ENCODE data around the gene FOXN3. TPM values are rescaled to one million over a fixed set of nuclear protein-coding genes. Genes with fewer than 3 reads are reported as not detected.

Gene FOXN3
- total RNA-seq, 2 experiments from 2014 or later, result 124 to 127 TPM

DNA sequence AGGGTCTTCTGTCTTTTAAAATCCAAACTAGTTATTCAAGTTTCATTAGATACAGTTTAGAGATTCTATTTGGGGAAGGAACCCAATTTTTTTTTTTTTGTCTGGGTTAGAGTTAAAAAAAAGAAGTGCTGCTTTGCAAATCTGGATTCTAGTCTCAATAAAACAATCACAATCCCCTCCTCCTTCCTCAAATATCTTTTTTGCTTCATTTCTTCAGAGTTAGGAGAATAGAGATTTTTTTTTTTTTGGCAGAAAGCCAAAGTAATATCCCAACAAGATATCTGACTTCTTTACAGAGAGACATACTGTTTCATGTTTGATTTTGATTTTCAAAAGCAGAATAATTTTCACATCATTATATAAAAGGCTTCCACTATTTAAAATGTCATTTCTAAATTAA is 201.9 kb downstream of the FOXN3 start:
- intact Hi-C loops (cut with DNase I, micrococcal nuclease), result no loop called here
- Histone ChIP-seq H3K27ac (ENCODE audit: low read depth in 1 of 2, low read length in 2 of 2) (no peak overlapping the region), H3K36me3 (ENCODE audit: insufficient read depth, low read length) (peaks cover 12% of the 10 kb centered on the region), H3K4me3 (ENCODE audit: low read length) (no peak overlapping the region), H3K9me3 (ENCODE audit: control insufficient read depth in 1 of 2, insufficient read depth in 1 of 2, low read length in 2 of 2) (no peaks in the 10 kb centered on the region), H3K4me1 (ENCODE audit: insufficient read depth, low read length) (peaks cover 3% of the 10 kb centered on the region), H3K27me3 (ENCODE audit: control insufficient read depth in 1 of 2, insufficient read depth in 2 of 2, low read length in 2 of 2) (no peaks in the 10 kb centered on the region)
- H3K9me3 Mint-ChIP-seq, result no peaks in the 10 kb centered on the region
- TF ChIP-seq, protein P1, sequence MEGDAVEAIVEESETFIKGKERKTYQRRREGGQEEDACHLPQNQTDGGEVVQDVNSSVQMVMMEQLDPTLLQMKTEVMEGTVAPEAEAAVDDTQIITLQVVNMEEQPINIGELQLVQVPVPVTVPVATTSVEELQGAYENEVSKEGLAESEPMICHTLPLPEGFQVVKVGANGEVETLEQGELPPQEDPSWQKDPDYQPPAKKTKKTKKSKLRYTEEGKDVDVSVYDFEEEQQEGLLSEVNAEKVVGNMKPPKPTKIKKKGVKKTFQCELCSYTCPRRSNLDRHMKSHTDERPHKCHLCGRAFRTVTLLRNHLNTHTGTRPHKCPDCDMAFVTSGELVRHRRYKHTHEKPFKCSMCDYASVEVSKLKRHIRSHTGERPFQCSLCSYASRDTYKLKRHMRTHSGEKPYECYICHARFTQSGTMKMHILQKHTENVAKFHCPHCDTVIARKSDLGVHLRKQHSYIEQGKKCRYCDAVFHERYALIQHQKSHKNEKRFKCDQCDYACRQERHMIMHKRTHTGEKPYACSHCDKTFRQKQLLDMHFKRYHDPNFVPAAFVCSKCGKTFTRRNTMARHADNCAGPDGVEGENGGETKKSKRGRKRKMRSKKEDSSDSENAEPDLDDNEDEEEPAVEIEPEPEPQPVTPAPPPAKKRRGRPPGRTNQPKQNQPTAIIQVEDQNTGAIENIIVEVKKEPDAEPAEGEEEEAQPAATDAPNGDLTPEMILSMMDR (IDR thresholded peaks at IDR 0.05), result no peak
- H3K4me3 Mint-ChIP-seq, result no peak overlapping the region
- DNase-seq (no peak), ATAC-seq (ENCODE audit: poor library complexity) (no peak)
- H3K36me3 Mint-ChIP-seq (ENCODE audit: low read depth), result peaks cover 35% of the 10 kb centered on the region
- no peaks in the 10 kb centered on the region for H3K27me3 Mint-ChIP-seq
- ChIA-PET CTCF (no interaction called here), POLR2A (no interaction called here)
- H3K4me1 Mint-ChIP-seq (ENCODE audit: low read depth), result peaks cover 26% of the 10 kb centered on the region
- H3K27ac Mint-ChIP-seq, result no peak overlapping the region

DNA sequence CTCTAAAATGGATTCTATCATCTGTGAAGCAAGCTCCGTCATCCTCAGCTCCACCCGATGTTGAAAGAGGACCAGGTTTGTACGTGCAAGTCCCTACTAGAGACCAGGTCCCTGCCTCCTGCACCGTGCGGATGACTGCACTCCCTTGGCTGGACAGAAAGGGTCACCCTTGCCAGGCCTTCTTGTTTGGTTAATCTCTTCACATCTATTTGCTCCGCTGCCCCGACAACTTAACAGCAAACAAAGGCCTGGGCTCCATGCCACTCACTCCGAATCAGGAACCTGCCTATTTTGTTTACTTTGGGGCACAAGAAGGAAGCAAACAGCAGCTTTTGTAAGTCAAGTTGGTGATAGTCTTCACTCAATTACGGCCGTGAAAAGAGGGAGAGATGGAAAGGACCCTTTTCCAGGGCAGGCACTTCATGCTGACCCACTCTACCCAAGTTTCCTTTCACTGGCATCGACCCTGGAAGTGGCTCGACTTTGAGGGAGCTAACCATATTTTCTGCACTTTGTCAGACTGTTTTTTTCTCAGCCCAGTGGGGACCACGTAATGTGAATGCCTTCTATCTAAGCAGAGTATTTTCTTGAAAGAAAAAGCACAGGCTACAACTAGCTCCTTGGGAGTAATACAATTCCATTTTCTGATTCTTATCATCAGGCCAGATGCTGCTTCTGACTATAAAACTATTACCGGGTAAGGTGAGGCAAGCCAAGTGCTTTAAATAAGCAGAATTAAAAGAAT is 202.6 kb downstream of the FOXN3 start:
- H3K4me3 ChIP-seq (ENCODE audit: low read length), result no peak overlapping the region
- ChIA-PET POLR2A (no interaction called here), CTCF (interaction anchor here (0.6 kb wide), 1 partner anchor 1692 kb away, joined by 3 read pairs; no protein-coding TSS in a partner anchor)
- Mint-ChIP-seq H3K4me3 (no peak overlapping the region), H3K4me1 (ENCODE audit: low read depth) (peaks cover 32% of the 10 kb centered on the region), H3K27ac (no peak overlapping the region), H3K36me3 (ENCODE audit: low read depth) (peaks cover 31% of the 10 kb centered on the region), H3K9me3 (no peaks in the 10 kb centered on the region), H3K27me3 (no peaks in the 10 kb centered on the region)
- no peak overlapping the region for H3K27ac ChIP-seq (ENCODE audit: low read depth in 1 of 2, low read length in 2 of 2)
- H3K9me3 ChIP-seq (ENCODE audit: control insufficient read depth in 1 of 2, insufficient read depth in 1 of 2, low read length in 2 of 2), result no peaks in the 10 kb centered on the region
- H3K36me3 ChIP-seq (ENCODE audit: insufficient read depth, low read length), result peaks cover 5% of the 10 kb centered on the region
- no peak for ATAC-seq (ENCODE audit: poor library complexity)
- TF ChIP-seq, protein P1 (IDR thresholded peaks at IDR 0.05), result no peak
- intact Hi-C loops (cut with DNase I, micrococcal nuclease), result no loop called here
- H3K27me3 ChIP-seq (ENCODE audit: control insufficient read depth in 1 of 2, insufficient read depth in 2 of 2, low read length in 2 of 2), result no peaks in the 10 kb centered on the region
- no peak for DNase-seq
- H3K4me1 ChIP-seq (ENCODE audit: insufficient read depth, low read length), result peaks cover 3% of the 10 kb centered on the region

DNA sequence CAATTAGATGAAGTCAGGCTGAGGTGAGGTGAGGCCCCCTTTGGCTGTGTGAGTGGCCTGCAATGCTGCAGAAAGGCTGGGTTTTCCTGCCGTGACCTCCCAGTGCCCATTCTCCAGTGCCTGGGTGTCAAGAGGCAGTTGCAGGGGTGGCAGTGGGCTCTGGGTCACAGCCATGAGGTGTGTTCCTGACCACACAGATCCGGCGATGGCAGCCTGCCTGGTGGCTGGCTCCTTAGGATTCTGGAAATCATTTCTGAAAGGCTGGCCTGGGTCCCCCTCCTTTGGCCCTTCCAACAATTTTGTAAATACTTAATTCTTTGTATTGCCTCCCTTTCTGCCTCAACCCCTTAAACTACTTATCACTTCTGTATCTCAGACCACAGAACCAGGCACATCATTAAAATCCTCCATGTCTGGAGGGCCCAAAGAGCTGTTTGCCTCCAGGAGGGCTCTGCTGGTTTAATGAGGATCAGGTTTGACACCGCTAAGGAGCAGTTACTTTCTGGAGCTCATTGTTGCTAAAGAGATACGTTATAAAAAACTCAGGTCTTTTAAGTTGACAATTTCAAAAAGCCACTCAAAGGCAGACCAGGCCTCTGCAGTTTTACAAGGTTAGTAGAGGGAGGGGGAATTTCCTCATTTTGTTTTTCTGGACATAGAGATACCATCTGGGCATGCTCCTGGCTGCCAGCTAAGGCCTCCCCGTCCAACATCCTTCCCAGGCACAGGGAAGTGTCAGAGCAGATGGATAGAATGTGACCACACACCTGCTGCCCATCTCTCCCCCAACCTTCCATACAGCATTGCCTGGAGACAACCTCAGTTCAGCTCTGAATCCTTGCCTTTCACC is 204.4 kb downstream of the FOXN3 start:
- Mint-ChIP-seq H3K36me3 (ENCODE audit: low read depth) (peaks cover 42% of the 10 kb centered on the region), H3K4me3 (no peak overlapping the region), H3K9me3 (no peaks in the 10 kb centered on the region), H3K27me3 (no peaks in the 10 kb centered on the region), H3K27ac (no peak overlapping the region), H3K4me1 (ENCODE audit: low read depth) (peaks cover 29% of the 10 kb centered on the region)
- TF ChIP-seq, protein P1 (IDR thresholded peaks at IDR 0.05), result no peak
- H3K27ac ChIP-seq (ENCODE audit: low read depth in 1 of 2, low read length in 2 of 2), result no peak overlapping the region
- no peaks in the 10 kb centered on the region for H3K9me3 ChIP-seq (ENCODE audit: control insufficient read depth in 1 of 2, insufficient read depth in 1 of 2, low read length in 2 of 2)
- ChIA-PET CTCF (no interaction called here), POLR2A (no interaction called here)
- peaks cover 3% of the 10 kb centered on the region for H3K4me1 ChIP-seq (ENCODE audit: insufficient read depth, low read length)
- no peaks in the 10 kb centered on the region for H3K36me3 ChIP-seq (ENCODE audit: insufficient read depth, low read length)
- DNase-seq (no peak), ATAC-seq (ENCODE audit: poor library complexity) (no peak)
- no peaks in the 10 kb centered on the region for H3K27me3 ChIP-seq (ENCODE audit: control insufficient read depth in 1 of 2, insufficient read depth in 2 of 2, low read length in 2 of 2)
- intact Hi-C loops (cut with DNase I, micrococcal nuclease), result no loop called here
- H3K4me3 ChIP-seq (ENCODE audit: low read length), result no peak overlapping the region
